ENCODE data around the gene ESRP2. TPM values are rescaled to one million over a fixed set of nuclear protein-coding genes. Genes with fewer than 3 reads are reported as not detected.

Gene ESRP2
- total RNA-seq, 2 experiments from 2014 or later = 0.58 to 0.85 TPM

GRCh38 chr16:68238029-68238345, 2.1 kb upstream of the ESRP2 start:
- H3K4me1 Mint-ChIP-seq = peaks cover 35% of the 10 kb centered on the region
- H3K36me3 Mint-ChIP-seq (ENCODE audit: low read depth) = no peaks in the 10 kb centered on the region
- no peaks in the 10 kb centered on the region for H3K27me3 Mint-ChIP-seq
- ChIA-PET CTCF (interaction anchor here (1.0 to 1.4 kb wide), 2 partner anchors 20 to 24 kb away, joined by 5 read pairs; no protein-coding TSS in a partner anchor), POLR2A (interaction anchor here (1.4 kb wide), 1 partner anchor 431 kb away, joined by 3 read pairs; the partner anchor contains the start of genes RANBP10 and TSNAXIP1)
- DNase-seq (no peak), ATAC-seq (peak; percentile 14)
- intact Hi-C loops (cut with DNase I, micrococcal nuclease) = loop anchor here (5.0 kb wide), 1 partner anchor 301 kb away; the partner anchor contains the start of gene PSMB10 (in 2 of the 2)
- H3K27ac Mint-ChIP-seq = peak overlapping the region; percentile 86
- H3K9me3 Mint-ChIP-seq (ENCODE audit: low read depth) = no peaks in the 10 kb centered on the region
- H3K4me3 Mint-ChIP-seq = peak overlapping the region; percentile 83

DNA sequence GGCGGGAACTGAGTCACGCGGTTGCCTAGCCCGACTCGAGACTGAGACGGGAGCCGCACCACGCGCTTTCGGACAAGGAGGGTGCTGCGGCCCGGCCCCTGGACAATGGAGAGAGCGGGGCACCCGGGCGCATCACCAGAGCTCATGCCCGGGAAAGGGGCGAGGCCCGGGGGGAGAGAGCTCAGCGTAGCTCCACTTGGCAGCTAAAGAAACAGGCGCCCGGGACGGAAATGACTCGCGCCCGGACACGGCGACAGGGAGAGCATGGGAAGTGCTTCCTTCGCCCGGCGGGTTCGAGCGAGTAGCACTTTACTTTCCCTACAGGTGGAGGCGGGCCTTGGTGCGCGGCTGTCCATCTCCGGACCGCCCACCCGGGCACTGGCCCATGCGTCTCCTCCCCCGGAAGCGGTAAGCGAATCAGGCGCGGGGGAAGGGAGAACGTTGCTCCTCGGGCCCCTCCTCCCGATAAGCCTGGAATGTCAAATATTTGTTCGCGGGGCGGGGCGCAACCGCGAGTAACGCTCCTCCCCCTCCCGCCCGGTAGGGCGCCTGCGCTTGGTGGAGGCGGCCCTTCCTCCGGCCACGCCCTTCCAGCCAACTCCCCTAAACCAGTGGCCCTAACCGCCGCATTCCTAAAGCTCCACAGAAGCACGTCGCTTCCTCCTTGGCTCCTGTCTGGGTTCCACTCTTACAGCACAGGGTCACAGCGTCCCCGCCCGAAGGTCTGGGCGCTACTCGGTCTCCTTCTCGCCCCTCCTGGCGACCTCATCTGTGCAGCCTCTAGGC, 1.5 kb upstream of the ESRP2 start:
- peaks cover 40% of the 10 kb centered on the region for H3K4me1 Mint-ChIP-seq
- H3K27ac Mint-ChIP-seq = peak overlapping the region; percentile 86
- H3K9me3 Mint-ChIP-seq (ENCODE audit: low read depth) = no peaks in the 10 kb centered on the region
- DNase-seq = peak; percentile 96
- no peaks in the 10 kb centered on the region for H3K27me3 Mint-ChIP-seq
- peak overlapping the region; percentile 83 for H3K4me3 Mint-ChIP-seq
- ChIA-PET CTCF (interaction anchor here (0.6 to 2.7 kb wide), 7 partner anchors 24 to 241 kb away, joined by 3 to 13 read pairs (median 3); partner anchors contain the start of gene SLC7A6), POLR2A (interaction anchor here (0.8 to 1.4 kb wide), 5 partner anchors 26 to 891 kb away, joined by 3 to 4 read pairs (median 3); partner anchors contain the start of genes RANBP10 and TSNAXIP1)
- no peaks in the 10 kb centered on the region for H3K36me3 Mint-ChIP-seq (ENCODE audit: low read depth)
- ATAC-seq = peak; percentile 79
- intact Hi-C loops (cut with DNase I, micrococcal nuclease) = loop anchor here (1.0 to 5.0 kb wide), 6 partner anchors 8 to 431 kb away; partner anchors contain the start of genes PLA2G15 (in 2 of the 2), PSMB10 (in 2 of the 2), NFATC3 (in 1 of the 2) and RANBP10 (in 1 of the 2)

DNA sequence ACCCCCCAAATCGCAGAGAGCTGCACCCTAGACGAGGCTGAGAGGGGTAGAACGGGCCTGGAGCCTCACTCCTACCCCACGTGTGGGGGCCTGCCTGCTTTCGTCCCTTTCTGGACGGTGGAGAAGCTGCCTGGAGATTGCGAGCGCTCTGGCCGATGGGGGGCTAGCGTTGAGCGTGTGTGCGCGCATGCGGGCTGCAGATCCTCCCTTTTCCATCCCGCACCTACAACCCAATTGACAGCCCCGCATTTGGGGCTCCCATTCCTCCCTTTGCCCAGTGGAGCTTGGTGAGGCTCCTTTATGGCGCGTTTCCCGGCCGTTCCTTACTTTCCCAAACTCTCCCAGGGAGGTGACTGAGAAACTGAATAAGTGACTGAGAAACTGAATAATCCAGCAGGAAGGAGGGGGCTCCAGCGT, 907 bp upstream of the ESRP2 start:
- no peaks in the 10 kb centered on the region for H3K9me3 Mint-ChIP-seq (ENCODE audit: low read depth)
- ATAC-seq = no peak
- H3K27ac Mint-ChIP-seq = peak overlapping the region; percentile 76

GRCh38 chr16:68236137-68236825, 354 bp upstream of the ESRP2 start:
- H3K27me3 Mint-ChIP-seq = no peaks in the 10 kb centered on the region
- peak overlapping the region; percentile 76 for H3K27ac Mint-ChIP-seq
- CTCF ChIA-PET = interaction anchor here (0.6 to 2.7 kb wide), 7 partner anchors 25 to 142 kb away, joined by 3 to 13 read pairs (median 3); partner anchors contain the start of gene SLC7A6
- H3K4me1 Mint-ChIP-seq = peaks cover 40% of the 10 kb centered on the region
- H3K36me3 Mint-ChIP-seq (ENCODE audit: low read depth) = no peaks in the 10 kb centered on the region
- ATAC-seq = no peak
- POLR2A ChIA-PET = interaction anchor here (0.6 to 1.3 kb wide), 4 partner anchors 28 to 171 kb away, joined by 3 read pairs; partner anchors contain the start of gene SLC7A6
- no peaks in the 10 kb centered on the region for H3K9me3 Mint-ChIP-seq (ENCODE audit: low read depth)
- peak overlapping the region; percentile 83 for H3K4me3 Mint-ChIP-seq
- peak; percentile 62 for DNase-seq
- intact Hi-C loops (cut with DNase I, micrococcal nuclease) = loop anchor here (2.0 to 5.0 kb wide), 2 partner anchors 299 to 429 kb away; partner anchors contain the start of genes PSMB10 (in 2 of the 2), RANBP10 (in 1 of the 2) and TSNAXIP1 (in 1 of the 2)

More for the DNA sequence above, 907 bp upstream of the ESRP2 start:
- Mint-ChIP-seq H3K4me3 (peak overlapping the region; percentile 83), H3K36me3 (ENCODE audit: low read depth) (no peaks in the 10 kb centered on the region), H3K27me3 (no peaks in the 10 kb centered on the region), H3K4me1 (peaks cover 40% of the 10 kb centered on the region)
- DNase-seq = peak; percentile 45
- ChIA-PET CTCF (interaction anchor here (0.6 to 2.7 kb wide), 8 partner anchors 25 to 143 kb away, joined by 3 to 13 read pairs (median 3); partner anchors contain the start of gene SLC7A6), POLR2A (interaction anchor here (0.6 to 1.4 kb wide), 7 partner anchors 26 to 890 kb away, joined by 3 to 4 read pairs (median 3); partner anchors contain the start of genes RANBP10, SLC7A6 and TSNAXIP1)
- intact Hi-C loops (cut with DNase I, micrococcal nuclease) = loop anchor here (1.0 to 5.0 kb wide), 6 partner anchors 8 to 430 kb away; partner anchors contain the start of genes PLA2G15 (in 2 of the 2), PSMB10 (in 2 of the 2), NFATC3 (in 1 of the 2) and RANBP10 (in 1 of the 2)

- Mint-ChIP-seq H3K27me3 (no peaks in the 10 kb centered on the region), H3K36me3 (ENCODE audit: low read depth) (no peaks in the 10 kb centered on the region), H3K9me3 (ENCODE audit: low read depth) (no peaks in the 10 kb centered on the region), H3K27ac (no peak overlapping the region), H3K4me3 (no peak overlapping the region), H3K4me1 (peaks cover 40% of the 10 kb centered on the region)
- DNase-seq = no peak
- no peak for ATAC-seq
- ChIA-PET CTCF (interaction anchor here (1.0 to 2.7 kb wide), 2 partner anchors 61 to 142 kb away, joined by 3 to 13 read pairs; no protein-coding TSS in a partner anchor), POLR2A (no interaction called here)
- intact Hi-C loops (cut with DNase I, micrococcal nuclease) = loop anchor here (5.0 kb wide), 1 partner anchor 298 kb away; the partner anchor contains the start of gene PSMB10 (in 2 of the 2)
Observed at GRCh38 chr16:68235108-68235886, 630 bp downstream of the ESRP2 start.

DNA sequence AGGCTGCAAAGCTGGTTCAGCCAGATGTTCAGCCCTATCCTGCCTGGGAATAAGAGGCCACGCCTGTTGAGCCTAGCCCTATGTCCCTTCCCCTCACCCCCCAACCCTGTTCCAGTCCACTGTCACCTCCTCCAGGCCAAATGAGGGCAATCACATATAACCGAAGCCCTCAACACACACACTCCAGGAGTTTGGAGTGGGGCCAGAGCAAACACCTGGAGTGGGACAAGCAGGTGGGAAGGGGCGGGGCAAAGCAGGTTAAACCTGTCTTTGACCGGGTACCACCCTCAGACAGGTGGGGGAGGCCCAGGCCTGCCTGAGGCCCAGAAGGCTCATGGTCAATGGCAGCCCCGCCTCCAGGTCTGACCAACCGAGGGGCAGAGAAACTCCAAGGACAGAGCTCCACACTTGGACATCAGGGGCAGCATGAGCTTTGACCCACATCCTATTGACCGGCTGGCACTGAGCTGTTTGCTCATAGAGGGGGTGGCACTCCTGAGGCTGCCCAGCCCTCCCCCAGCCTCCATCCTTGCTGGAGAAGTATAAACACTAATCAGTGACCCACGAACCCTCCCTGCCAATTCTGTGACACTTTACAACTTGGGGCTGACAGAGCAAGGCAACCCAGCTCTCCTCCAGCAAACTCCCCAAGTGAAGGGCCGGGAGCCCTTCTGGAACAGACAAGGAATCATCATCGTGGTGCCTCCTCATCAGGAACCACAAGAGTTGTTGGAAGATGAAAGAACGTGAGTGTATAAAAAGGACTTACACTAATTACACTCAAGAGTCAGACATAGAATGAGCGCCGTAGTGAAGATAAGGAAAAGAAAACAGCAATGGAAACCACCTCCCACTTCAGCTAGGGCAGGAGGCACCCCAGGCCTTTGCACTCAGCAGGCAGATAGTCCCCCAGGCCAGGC, 1.5 kb downstream of the ESRP2 start:
- Mint-ChIP-seq H3K27ac (no peak overlapping the region), H3K4me1 (peaks cover 35% of the 10 kb centered on the region), H3K9me3 (ENCODE audit: low read depth) (no peaks in the 10 kb centered on the region), H3K36me3 (ENCODE audit: low read depth) (no peaks in the 10 kb centered on the region), H3K4me3 (peak overlapping the region; percentile 7), H3K27me3 (no peaks in the 10 kb centered on the region)
- DNase-seq (no peak), ATAC-seq (no peak)
- ChIA-PET CTCF (interaction anchor here (0.6 to 1.0 kb wide), 4 partner anchors 8 to 351 kb away, joined by 3 to 4 read pairs (median 3); no protein-coding TSS in a partner anchor), POLR2A (no interaction called here)
- intact Hi-C loops (cut with DNase I, micrococcal nuclease) = loop anchor here (5.0 kb wide), 1 partner anchor 297 kb away; the partner anchor contains the start of gene PSMB10 (in 2 of the 2)

DNA sequence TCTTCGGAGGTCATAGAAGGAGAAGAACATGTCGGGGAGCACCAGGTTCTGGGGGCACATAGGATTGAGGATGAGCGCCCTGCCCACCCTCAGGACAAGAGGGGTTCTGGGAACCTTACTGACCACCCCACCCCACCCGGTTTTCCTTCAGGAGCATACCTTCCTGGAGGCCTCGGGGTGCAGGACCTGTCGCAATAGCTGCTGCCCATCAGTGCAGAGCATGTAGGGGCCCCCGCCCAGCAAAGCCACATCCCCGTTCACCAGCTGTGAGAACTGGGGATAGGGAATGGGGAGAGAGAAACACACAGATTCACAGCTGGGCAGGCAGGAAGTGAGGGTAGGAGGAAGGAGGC, 2.1 kb downstream of the ESRP2 start:
- POLR2A ChIA-PET = no interaction called here
- CTCF ChIA-PET = interaction anchor here (0.6 to 1.0 kb wide), 5 partner anchors 8 to 716 kb away, joined by 3 to 4 read pairs (median 3); no protein-coding TSS in a partner anchor
- Mint-ChIP-seq H3K4me1 (peaks cover 38% of the 10 kb centered on the region), H3K27ac (no peak overlapping the region), H3K9me3 (ENCODE audit: low read depth) (no peaks in the 10 kb centered on the region), H3K27me3 (no peaks in the 10 kb centered on the region), H3K36me3 (ENCODE audit: low read depth) (peaks cover 4% of the 10 kb centered on the region), H3K4me3 (no peak overlapping the region)
- intact Hi-C loops (cut with DNase I, micrococcal nuclease) = no loop called here
- DNase-seq = no peak
- no peak for ATAC-seq

DNA sequence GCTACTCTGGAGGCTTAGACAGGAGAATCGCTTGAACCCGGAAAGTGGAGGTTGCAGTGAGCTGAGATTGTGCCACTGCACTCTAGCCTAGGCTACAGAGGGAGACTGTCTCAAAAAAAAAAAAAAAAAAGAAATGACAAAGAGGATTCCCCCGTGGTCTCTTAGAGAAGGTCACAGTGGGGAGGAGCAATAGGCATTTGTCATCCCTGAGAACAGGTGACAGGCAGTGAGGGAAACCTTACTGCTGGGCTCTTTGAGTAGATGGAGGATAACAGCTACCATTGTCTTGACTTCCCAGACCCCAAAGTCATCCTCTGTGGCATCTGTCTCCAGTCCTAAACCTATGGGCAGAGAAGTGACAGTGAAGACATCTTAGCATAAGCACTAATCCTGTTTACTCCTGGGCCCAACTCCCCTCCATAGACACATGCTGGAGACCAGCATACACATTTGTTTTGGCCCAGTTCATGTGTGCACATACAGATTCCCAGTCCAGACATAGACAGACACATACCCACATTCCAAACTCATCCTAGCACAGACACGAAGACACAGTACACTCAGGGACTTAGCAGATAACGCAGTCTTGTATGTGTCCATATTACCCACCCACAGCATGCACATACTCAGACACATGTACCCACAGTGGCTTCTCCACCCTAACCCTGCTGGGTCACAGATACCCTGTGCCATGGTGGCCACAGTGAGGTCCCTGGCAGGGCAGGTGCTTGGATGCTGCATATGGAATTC, 2.7 kb downstream of the ESRP2 start:
- intact Hi-C loops (cut with DNase I, micrococcal nuclease) = no loop called here
- Mint-ChIP-seq H3K36me3 (ENCODE audit: low read depth) (peaks cover 4% of the 10 kb centered on the region), H3K4me3 (no peak overlapping the region), H3K27me3 (no peaks in the 10 kb centered on the region), H3K4me1 (peaks cover 38% of the 10 kb centered on the region), H3K9me3 (ENCODE audit: low read depth) (no peaks in the 10 kb centered on the region), H3K27ac (no peak overlapping the region)
- ChIA-PET POLR2A (no interaction called here), CTCF (interaction anchor here (0.6 to 1.0 kb wide), 2 partner anchors 28 to 715 kb away, joined by 3 read pairs; no protein-coding TSS in a partner anchor)
- DNase-seq (peak; percentile 49), ATAC-seq (peak; percentile 36)

DNA sequence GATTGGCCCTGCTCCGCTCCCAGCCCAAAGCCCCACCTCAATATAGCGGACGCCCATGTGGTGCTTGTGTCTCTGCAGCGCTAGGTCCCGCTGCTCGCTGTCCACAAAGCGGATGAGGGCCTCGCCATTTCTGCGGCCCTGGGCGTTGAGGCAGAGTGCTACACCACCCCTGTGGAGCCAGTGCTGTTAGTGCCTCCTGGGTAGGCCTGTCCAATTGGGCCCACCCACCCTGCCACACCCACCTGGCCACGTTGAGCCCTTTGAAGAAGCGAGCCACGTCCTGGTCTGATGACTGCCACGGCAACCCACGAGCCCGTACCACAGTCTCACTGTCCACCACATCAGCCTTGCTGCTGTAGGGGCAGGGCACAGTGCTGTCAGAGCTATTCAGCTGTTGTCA, 3.6 kb downstream of the ESRP2 start:
- Mint-ChIP-seq H3K4me1 (peaks cover 43% of the 10 kb centered on the region), H3K36me3 (ENCODE audit: low read depth) (peaks cover 4% of the 10 kb centered on the region), H3K27me3 (no peaks in the 10 kb centered on the region), H3K27ac (peak overlapping the region; percentile 29), H3K9me3 (ENCODE audit: low read depth) (no peaks in the 10 kb centered on the region), H3K4me3 (no peak overlapping the region)
- ATAC-seq = no peak
- no peak for DNase-seq
- CTCF ChIA-PET = no interaction called here
- POLR2A ChIA-PET = no interaction called here
- intact Hi-C loops (cut with DNase I, micrococcal nuclease) = no loop called here

Measured in activated CD4-positive, alpha-beta T cell treated with anti-CD3 and anti-CD28 coated beads for 36 hours (primary cell).